Measurements from ENCODE around the gene LIPA. TPM values are rescaled to one million over a fixed set of nuclear protein-coding genes. Genes with fewer than 3 reads are reported as not detected.

LIPA gene
- total and polyA plus RNA-seq, 9 of the 15 experiments (the other 6 are each of a cell fraction or from before 2014, with no cell fraction given): 0.07 to 0.40 (median 0.15) TPM; not detected in 1

DNA sequence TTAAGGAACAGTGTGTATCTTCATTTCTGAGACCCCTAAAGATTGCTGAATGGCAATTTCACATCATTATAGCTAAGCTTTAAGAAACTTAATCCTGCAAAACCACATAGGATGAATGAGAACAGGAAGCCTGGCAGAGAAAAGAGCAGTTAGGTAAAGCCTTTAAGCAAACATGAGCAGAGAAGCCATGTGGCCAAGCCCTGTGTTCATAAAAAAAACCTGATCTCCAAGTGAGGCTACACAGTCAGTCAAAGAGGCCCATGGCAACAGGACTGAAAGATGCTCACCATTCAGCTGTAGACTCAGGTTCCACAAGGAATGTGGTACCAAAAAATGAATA, 9.3 kb downstream of the LIPA start:
- H3K4me3 ChIP-seq: no peak overlapping the region
- no peak overlapping the region for H3K27ac ChIP-seq (ENCODE audit: extremely low read depth, low read depth, low read length)
- intact Hi-C loops (cut with micrococcal nuclease): no loop called here
- H4K20me1 ChIP-seq (replicated peaks; ENCODE audit: control insufficient read depth, insufficient read depth, low read length): no peaks in the 10 kb centered on the region
- no peak for FAIRE-seq
- H2AFZ ChIP-seq (ENCODE audit: low read depth, low read length): no peak overlapping the region
- H3K4me2 ChIP-seq (ENCODE audit: insufficient read depth, low read length): no peak overlapping the region
- ChIA-PET CTCF (ENCODE audit: low intra/inter-chr PET ratio) (no interaction called here), POLR2A (no interaction called here)
- H3K27me3 ChIP-seq (ENCODE audit: control insufficient read depth in 2 of 2, insufficient read depth in 2 of 2, low read length in 2 of 2): no peaks in the 10 kb centered on the region
- H3K79me2 ChIP-seq (ENCODE audit: control insufficient read depth, insufficient read depth, low read length): no peaks in the 10 kb centered on the region
- H3K36me3 ChIP-seq (ENCODE audit: control insufficient read depth, insufficient read depth, low read length): no peaks in the 10 kb centered on the region
- H3K4me1 ChIP-seq (replicated peaks in 1 of 2; ENCODE audit: control insufficient read depth in 2 of 2, insufficient read depth in 2 of 2, low read length in 2 of 2): no peaks in the 10 kb centered on the region; a peak in 1 of 5 replicates
- no peak for ATAC-seq
- BruUV-seq (replicated peaks): no TSS peak
- DNase-seq (ENCODE audit: extremely low read depth in 1 of 4, low spot score in 3 of 4): no peak
- no peak overlapping the region for H3K9ac ChIP-seq (ENCODE audit: insufficient read depth in 1 of 2, low read depth in 2 of 2, low read length in 2 of 2)
- TF ChIP-seq, protein P1, sequence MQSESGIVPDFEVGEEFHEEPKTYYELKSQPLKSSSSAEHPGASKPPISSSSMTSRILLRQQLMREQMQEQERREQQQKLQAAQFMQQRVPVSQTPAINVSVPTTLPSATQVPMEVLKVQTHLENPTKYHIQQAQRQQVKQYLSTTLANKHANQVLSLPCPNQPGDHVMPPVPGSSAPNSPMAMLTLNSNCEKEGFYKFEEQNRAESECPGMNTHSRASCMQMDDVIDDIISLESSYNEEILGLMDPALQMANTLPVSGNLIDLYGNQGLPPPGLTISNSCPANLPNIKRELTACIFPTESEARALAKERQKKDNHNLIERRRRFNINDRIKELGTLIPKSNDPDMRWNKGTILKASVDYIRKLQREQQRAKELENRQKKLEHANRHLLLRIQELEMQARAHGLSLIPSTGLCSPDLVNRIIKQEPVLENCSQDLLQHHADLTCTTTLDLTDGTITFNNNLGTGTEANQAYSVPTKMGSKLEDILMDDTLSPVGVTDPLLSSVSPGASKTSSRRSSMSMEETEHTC (IDR thresholded peaks at IDR 0.05): no peak
- TF ChIP-seq, protein P2, sequence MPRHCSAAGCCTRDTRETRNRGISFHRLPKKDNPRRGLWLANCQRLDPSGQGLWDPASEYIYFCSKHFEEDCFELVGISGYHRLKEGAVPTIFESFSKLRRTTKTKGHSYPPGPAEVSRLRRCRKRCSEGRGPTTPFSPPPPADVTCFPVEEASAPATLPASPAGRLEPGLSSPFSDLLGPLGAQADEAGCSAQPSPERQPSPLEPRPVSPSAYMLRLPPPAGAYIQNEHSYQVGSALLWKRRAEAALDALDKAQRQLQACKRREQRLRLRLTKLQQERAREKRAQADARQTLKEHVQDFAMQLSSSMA (CRISPR knock-in tag; IDR thresholded peaks at IDR 0.05): no peak
- TF ChIP-seq RBM34 (IDR thresholded peaks at IDR 0.05; ENCODE audit: borderline replicate concordance, insufficient read depth, low read length) (no peak), CC2D1A (IDR thresholded peaks at IDR 0.05) (no peak)
- TF ChIP-seq, protein P3, sequence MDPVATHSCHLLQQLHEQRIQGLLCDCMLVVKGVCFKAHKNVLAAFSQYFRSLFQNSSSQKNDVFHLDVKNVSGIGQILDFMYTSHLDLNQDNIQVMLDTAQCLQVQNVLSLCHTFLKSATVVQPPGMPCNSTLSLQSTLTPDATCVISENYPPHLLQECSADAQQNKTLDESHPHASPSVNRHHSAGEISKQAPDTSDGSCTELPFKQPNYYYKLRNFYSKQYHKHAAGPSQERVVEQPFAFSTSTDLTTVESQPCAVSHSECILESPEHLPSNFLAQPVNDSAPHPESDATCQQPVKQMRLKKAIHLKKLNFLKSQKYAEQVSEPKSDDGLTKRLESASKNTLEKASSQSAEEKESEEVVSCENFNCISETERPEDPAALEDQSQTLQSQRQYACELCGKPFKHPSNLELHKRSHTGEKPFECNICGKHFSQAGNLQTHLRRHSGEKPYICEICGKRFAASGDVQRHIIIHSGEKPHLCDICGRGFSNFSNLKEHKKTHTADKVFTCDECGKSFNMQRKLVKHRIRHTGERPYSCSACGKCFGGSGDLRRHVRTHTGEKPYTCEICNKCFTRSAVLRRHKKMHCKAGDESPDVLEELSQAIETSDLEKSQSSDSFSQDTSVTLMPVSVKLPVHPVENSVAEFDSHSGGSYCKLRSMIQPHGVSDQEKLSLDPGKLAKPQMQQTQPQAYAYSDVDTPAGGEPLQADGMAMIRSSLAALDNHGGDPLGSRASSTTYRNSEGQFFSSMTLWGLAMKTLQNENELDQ (CRISPR knock-in tag; IDR thresholded peaks at IDR 0.05; ENCODE audit: borderline replicate concordance): no peak
- H3K9me1 ChIP-seq (ENCODE audit: control insufficient read depth, insufficient read depth, low read length): no peaks in the 10 kb centered on the region
- no peaks in the 10 kb centered on the region for H3K9me3 ChIP-seq (replicated peaks; ENCODE audit: control insufficient read depth, insufficient read depth, low read depth, low read length)
- in situ Hi-C loops (cut with MboI): no loop called here

All from K562 (cell line).